PC-9 (cell line): ENCODE measurements around the gene TIGD1.

Experiments used
- EZH2 ChIP-seq: fragments of 200-600 bp; sonication (generic); IDR thresholded peaks from 2 replicates; pipeline ENCODE4 v1.8.0; 2017; ENCODE audit warnings: antibody characterized with exemption, low read depth
- TF ChIP-seq, protein P1 (sequence below): fragments of 200-600 bp; sonication (generic); conservative IDR thresholded peaks from 2 replicates; pipeline ENCODE4 v1.6.1; 2017; ENCODE audit warnings: mixed run types, antibody characterized with exemption, mild to moderate bottlenecking, moderate library complexity

DNA sequence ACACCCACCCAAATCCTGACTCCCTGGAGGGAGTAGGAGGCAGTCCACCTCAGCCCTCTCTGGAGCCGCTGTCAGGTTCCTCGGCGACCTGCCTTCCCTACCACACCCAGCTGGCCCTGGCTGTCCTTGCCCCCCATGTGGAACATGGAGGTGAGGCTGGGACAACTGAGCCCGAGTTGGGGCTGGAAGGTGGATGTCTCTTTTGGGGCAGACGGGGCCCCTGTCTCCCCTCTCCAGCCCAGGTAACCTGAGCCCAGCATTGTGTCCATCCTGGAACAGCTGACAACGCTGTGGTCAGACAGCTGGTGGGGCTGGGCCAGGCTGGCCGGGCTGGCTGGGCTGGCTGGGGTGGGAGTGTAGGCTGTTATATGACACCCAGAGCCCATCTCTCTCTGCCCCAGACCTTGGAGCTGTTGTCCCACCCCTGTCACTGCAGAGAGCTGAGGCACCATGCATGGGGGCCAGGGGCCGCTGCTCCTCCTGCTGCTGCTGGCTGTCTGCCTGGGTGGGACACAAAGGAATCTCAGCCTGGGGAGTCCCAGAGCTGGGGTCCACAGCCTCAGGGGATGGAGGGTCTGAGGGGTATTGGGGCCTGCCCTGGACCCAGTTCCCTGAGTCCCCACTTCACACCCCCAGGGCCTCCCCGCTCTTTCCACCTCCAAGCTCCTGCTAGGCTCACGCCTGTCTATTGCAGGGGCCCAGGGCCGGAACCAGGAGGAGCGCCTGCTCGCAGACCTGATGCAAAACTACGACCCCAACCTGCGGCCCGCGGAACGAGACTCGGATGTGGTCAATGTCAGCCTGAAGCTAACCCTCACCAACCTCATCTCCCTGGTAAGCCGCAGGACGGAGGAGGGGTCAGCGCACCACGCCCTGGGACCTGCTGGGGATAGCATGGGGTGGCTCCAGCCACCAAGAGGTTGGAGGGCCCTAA, 10.8 kb downstream of the TIGD1 start, which contains the start of gene CHRNG:
- TF ChIP-seq, protein P1, sequence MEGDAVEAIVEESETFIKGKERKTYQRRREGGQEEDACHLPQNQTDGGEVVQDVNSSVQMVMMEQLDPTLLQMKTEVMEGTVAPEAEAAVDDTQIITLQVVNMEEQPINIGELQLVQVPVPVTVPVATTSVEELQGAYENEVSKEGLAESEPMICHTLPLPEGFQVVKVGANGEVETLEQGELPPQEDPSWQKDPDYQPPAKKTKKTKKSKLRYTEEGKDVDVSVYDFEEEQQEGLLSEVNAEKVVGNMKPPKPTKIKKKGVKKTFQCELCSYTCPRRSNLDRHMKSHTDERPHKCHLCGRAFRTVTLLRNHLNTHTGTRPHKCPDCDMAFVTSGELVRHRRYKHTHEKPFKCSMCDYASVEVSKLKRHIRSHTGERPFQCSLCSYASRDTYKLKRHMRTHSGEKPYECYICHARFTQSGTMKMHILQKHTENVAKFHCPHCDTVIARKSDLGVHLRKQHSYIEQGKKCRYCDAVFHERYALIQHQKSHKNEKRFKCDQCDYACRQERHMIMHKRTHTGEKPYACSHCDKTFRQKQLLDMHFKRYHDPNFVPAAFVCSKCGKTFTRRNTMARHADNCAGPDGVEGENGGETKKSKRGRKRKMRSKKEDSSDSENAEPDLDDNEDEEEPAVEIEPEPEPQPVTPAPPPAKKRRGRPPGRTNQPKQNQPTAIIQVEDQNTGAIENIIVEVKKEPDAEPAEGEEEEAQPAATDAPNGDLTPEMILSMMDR = no peak
- no peak for TF ChIP-seq EZH2
